HG03175 (cell line): Measurements from ENCODE around the gene GJB5.

ENCODE experiments used
- ATAC-seq: cut with Tn5 transposase; IDR thresholded peaks from one replicate; pipeline ENCODE4 v1.9.1; 2021; ENCODE audit warnings: mild to moderate bottlenecking, moderate library complexity; ENCODE audit not compliant: unreplicated experiment

GJB5 gene

DNA sequence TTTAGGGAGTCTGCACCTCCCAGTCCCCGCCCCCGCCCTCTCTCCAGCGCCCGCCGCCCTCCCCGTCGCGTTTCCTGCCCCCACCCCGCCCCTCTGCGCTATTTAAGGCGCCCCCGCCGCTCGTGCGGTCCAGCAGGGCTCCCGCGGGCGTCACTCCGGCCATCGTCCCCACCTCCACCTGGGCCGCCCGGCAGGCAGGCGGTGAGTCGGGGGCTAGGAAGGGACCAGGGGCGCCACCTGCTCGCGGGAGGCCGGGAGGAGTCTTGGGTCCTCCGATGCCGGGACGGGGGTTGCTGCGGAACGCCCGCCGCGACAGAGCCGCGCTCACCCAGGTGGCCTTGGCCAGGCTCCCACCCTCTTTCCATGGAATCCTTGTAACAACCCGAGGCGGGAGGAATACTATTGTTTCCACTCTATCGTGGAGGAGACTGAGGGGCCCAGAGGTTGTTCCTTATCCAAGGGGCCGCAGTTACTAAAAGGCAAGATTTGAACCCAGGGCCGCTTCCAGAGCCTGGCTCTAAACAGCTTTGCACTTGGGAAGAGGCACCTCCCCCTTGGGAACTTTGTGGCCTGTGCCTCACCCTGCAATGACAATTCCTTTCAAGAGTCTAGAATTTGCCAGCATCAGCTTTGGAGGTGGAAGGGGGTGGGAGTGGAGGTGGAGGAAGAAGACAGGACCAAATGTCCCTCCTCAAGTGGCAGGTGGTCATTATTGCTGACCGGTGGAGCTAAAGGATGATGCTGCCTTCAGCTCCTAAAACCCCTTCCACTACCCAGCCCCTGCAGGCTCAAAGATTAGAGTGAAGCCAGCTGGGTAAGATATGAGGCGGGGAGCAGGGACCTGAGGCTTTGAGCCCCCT lies 38.3 kb downstream of the GJB5 start, which contains the start of gene GJA4:
Gene GJA4, plus strand, starts transcription at position 132 of the 860 bp plus-strand sequence. CDS start 1,215 bp downstream, outside the sequence.
- no peak for ATAC-seq

DNA sequence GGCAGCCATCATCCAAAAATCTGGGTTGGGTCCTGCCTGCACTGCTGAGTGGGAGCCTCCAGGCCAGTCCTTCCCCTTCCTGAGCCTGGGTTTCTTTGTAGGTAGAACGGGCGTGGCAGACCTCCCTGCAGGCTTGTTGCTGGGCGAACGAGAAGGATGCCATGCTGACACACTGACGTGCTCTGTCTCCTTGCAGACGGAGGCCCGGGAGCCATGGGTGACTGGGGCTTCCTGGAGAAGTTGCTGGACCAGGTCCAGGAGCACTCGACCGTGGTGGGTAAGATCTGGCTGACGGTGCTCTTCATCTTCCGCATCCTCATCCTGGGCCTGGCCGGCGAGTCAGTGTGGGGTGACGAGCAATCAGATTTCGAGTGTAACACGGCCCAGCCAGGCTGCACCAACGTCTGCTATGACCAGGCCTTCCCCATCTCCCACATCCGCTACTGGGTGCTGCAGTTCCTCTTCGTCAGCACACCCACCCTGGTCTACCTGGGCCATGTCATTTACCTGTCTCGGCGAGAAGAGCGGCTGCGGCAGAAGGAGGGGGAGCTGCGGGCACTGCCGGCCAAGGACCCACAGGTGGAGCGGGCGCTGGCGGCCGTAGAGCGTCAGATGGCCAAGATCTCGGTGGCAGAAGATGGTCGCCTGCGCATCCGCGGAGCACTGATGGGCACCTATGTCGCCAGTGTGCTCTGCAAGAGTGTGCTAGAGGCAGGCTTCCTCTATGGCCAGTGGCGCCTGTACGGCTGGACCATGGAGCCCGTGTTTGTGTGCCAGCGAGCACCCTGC lies 39.3 kb downstream of the GJB5 start:
- ATAC-seq, result no peak

DNA sequence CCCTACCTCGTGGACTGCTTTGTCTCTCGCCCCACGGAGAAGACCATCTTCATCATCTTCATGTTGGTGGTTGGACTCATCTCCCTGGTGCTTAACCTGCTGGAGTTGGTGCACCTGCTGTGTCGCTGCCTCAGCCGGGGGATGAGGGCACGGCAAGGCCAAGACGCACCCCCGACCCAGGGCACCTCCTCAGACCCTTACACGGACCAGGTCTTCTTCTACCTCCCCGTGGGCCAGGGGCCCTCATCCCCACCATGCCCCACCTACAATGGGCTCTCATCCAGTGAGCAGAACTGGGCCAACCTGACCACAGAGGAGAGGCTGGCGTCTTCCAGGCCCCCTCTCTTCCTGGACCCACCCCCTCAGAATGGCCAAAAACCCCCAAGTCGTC lies 39.9 kb downstream of the GJB5 start:
- ATAC-seq, result no peak

DNA sequence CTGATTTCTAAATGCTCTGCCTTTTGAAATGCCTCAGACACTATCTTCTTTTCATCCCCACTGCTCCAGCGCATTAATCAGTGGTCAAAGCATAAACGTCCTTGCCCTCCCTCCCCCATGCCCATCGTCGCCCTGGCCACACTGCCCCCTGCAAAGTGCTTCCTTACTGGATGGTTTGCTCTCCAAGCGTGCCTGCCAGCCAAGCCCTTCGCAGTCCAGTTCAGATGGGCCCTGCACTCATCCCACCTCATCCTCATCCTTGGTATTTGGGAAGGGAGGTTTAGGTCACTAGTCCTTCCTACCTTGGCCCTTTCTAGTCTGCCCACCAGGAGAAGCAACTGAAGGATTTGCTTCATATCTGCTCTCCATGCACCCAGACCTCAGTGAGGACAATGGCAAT lies 41.1 kb downstream of the GJB5 start:
- no peak for ATAC-seq

DNA sequence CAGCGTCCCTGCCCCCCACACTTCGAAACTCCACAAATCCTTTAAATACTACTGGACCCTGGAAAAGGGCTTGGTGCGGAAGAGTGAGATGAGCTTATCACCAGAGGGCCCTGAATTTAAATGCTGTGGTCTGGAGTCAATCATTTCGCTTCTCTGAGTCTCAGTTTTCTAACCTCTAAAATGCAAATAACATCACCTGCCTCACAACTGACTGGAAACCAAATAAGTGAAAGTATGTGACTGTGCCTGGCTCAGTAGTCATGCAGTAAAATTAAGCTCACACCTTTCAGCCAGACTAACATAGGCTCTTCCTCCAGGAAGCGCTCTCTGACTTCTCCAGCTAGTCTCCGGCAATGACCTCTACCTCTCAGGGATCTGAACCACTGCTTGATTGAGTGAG lies 42.1 kb downstream of the GJB5 start:
- ATAC-seq, result peak; percentile 73

DNA sequence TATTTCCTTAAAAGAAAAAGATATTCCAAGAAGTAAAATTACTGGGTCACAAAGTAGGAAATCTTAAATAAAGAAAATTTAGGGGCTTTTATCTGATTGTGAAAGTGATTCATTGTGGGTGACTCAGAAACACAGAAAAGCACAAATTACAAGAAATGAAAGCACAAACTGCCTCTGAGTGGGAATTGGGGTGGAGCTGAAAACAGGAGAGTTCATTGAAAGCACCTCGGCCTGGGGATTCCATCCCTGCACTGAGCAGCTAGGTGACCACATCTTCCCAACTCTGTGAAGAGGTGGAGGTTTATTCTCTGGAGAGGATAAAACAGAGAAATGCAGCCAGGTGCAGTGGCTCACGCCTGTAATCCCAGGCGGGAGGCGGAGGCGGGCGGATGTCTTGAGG lies 45.4 kb downstream of the GJB5 start:
- no peak for ATAC-seq

DNA sequence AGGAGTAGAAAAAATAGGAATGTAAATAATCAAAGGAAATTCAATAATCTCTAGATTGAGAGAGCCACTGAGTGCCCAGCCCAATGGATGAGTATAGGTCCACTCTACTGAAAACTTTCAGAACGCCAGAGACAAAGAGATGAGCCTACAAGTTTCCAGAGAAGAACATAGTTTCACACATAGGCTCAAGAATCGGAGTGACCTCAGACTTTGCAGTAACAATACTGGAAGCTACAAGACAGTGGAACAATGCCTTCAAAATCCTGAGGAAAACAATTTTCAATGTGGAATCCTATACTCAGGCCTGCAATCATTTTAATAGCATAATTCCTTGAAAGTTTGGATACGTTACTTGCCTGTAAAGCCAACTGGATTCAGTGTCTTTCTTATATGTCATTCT lies 48.9 kb downstream of the GJB5 start:
- ATAC-seq, result no peak

DNA sequence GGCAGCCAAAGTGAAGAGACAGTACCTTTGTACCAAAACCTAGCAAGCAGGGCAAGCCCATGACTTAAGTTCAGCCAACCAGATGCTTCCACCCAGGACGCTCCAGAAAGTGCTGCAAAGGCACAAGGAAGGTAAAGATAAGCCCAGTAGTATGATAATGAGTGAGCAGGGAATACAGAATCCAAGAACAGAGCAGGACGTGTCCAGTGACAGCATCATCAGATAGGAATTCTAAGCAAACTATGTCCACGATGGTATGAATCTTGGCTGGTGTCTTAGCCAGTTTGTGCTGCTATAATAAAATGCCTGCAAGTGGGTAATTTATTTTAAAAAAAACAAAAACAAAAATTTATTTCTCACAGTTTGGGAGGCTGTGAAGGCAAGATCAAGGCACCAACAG lies 51.5 kb downstream of the GJB5 start:
- ATAC-seq, result no peak
